ENCODE results near the gene ASRGL1.
"Not testable (repeated sequence)": the region's sequence is repeated elsewhere in the genome, so short reads cannot be mapped to it uniquely, and the experiment has no call there.

ASRGL1 gene

DNA sequence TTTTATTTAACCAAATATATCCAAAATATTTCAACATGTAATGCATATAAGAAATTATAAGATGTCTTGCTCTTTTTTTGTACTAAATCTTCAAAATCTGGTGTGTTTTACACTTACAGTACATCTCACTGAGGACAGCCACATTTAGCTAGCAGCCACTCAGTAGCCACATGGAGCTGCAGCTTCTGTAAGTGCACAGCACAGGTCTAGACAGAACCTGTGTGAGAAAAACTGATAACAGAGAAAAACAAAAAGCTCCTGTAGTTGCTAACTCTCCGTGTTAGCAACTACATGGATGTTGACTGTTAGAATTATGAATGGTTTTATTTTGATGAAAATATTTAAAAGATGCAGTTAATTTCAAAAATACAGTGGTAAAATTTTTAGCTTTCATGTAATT lies 22.2 kb downstream of the ASRGL1 start:
- no peak overlapping the region for H4K91ac ChIP-seq (ENCODE audit: low read depth, low read length, poor library complexity)
- H3K79me1 ChIP-seq (ENCODE audit: low read depth, low read length), result no peaks in the 10 kb centered on the region
- H3K9ac ChIP-seq (ENCODE audit: low read depth, low read length, poor library complexity), result no peak overlapping the region
- H3K18ac ChIP-seq (ENCODE audit: low read length), result no peak overlapping the region
- no peak overlapping the region for H3K27ac ChIP-seq (replicated peaks; ENCODE audit: low read length)
- H2BK5ac ChIP-seq (ENCODE audit: low read length), result no peak overlapping the region
- no peak overlapping the region for H2AK5ac ChIP-seq (ENCODE audit: low read depth, low read length)
- H3K14ac ChIP-seq (ENCODE audit: low read length), result no peak overlapping the region
- no peak overlapping the region for H2AFZ ChIP-seq (ENCODE audit: low read length)
- H3K9me3 ChIP-seq (replicated peaks in 1 of 2; ENCODE audit: control insufficient read depth in 2 of 2, insufficient read depth in 1 of 2, low read depth in 1 of 2, low read length in 2 of 2), result no peaks in the 10 kb centered on the region
- H3K4me2 ChIP-seq (ENCODE audit: insufficient read depth, low read length, poor library complexity, severe bottlenecking), result no peak overlapping the region
- H3K4me3 ChIP-seq (ENCODE audit: low read length in 2 of 2), result no peak overlapping the region
- DNase-seq (ENCODE audit: low spot score), result no peak
- H2BK120ac ChIP-seq (ENCODE audit: low read depth, low read length), result no peak overlapping the region
- no peaks in the 10 kb centered on the region for H3K27me3 ChIP-seq (ENCODE audit: control insufficient read depth in 3 of 3, insufficient read depth in 3 of 3, low read depth in 1 of 3, low read length in 3 of 3)
- WGBS, 2 donors (ENCODE audit: extremely low coverage in 2 of 2, insufficient read length in 2 of 2, insufficient replicate concordance in 1 of 2), result no CpG with 5 or more reads among the region's 1 CpG
- H3K4me1 ChIP-seq (ENCODE audit: control insufficient read depth in 2 of 2, insufficient read depth in 1 of 2, low read depth in 1 of 2, low read length in 2 of 2), result peaks cover 0 to 2% of the 10 kb centered on the region in 2 donors
- no peak overlapping the region for H4K8ac ChIP-seq (ENCODE audit: low read depth, low read length)
- H2BK15ac ChIP-seq (ENCODE audit: low read length), result no peak overlapping the region
- peaks cover 6 to 8% of the 10 kb centered on the region in 2 donors for H3K36me3 ChIP-seq (replicated peaks in 1 of 2; ENCODE audit: control insufficient read depth in 2 of 2, insufficient read depth in 2 of 2, low read length in 2 of 2)
- H3K4ac ChIP-seq (ENCODE audit: low read length), result no peak overlapping the region
- H3K23ac ChIP-seq (ENCODE audit: low read depth, low read length, poor library complexity), result no peak overlapping the region
- no peak overlapping the region for H2BK12ac ChIP-seq (ENCODE audit: low read length)

DNA sequence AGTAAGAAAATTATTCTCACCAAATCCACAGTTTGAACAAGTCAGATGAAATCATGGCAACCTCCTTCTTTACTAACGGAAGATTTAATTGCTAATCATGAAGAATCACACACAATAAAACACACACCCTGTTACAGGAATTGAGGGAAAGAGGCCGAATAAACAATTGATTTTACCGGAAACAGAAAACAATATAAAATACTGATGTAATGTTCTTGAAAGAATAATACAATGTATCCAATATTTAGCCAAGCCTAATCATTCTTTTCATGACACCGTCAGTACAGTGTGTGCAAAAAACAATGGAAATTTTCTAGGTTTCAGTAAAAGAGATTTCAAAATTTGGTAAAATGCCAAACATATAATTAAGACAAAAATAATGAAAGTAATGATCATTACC lies 23.4 kb downstream of the ASRGL1 start:
- Histone ChIP-seq H3K9ac (ENCODE audit: low read depth, low read length, poor library complexity) (no peak overlapping the region), H3K79me1 (ENCODE audit: low read depth, low read length) (no peaks in the 10 kb centered on the region), H3K27ac (replicated peaks; ENCODE audit: low read length) (no peak overlapping the region), H3K14ac (ENCODE audit: low read length) (no peak overlapping the region), H3K23ac (ENCODE audit: low read depth, low read length, poor library complexity) (no peak overlapping the region), H3K27me3 (ENCODE audit: control insufficient read depth in 3 of 3, insufficient read depth in 3 of 3, low read depth in 1 of 3, low read length in 3 of 3) (no peaks in the 10 kb centered on the region), H2AK5ac (ENCODE audit: low read depth, low read length) (no peak overlapping the region), H2AFZ (ENCODE audit: low read length) (no peak overlapping the region), H2BK15ac (ENCODE audit: low read length) (no peak overlapping the region), H3K4ac (ENCODE audit: low read length) (no peak overlapping the region), H4K91ac (ENCODE audit: low read depth, low read length, poor library complexity) (no peak overlapping the region), H3K18ac (ENCODE audit: low read length) (no peak overlapping the region), H3K36me3 (replicated peaks in 1 of 2; ENCODE audit: control insufficient read depth in 2 of 2, insufficient read depth in 2 of 2, low read length in 2 of 2) (peaks cover 6 to 8% of the 10 kb centered on the region in 2 donors), H3K4me3 (ENCODE audit: low read length in 2 of 2) (no peak overlapping the region), H3K4me1 (ENCODE audit: control insufficient read depth in 2 of 2, insufficient read depth in 1 of 2, low read depth in 1 of 2, low read length in 2 of 2) (peaks cover 0 to 2% of the 10 kb centered on the region in 2 donors), H3K9me3 (replicated peaks in 1 of 2; ENCODE audit: control insufficient read depth in 2 of 2, insufficient read depth in 1 of 2, low read depth in 1 of 2, low read length in 2 of 2) (no peaks in the 10 kb centered on the region), H3K4me2 (ENCODE audit: insufficient read depth, low read length, poor library complexity, severe bottlenecking) (no peak overlapping the region), H2BK12ac (ENCODE audit: low read length) (no peak overlapping the region), H2BK5ac (ENCODE audit: low read length) (no peak overlapping the region), H2BK120ac (ENCODE audit: low read depth, low read length) (no peak overlapping the region), H4K8ac (ENCODE audit: low read depth, low read length) (no peak overlapping the region)
- no peak for DNase-seq (ENCODE audit: low spot score)
- WGBS, 2 donors (ENCODE audit: extremely low coverage in 2 of 2, insufficient read length in 2 of 2, insufficient replicate concordance in 1 of 2), result no CpG with 5 or more reads among the region's 4 CpGs

DNA sequence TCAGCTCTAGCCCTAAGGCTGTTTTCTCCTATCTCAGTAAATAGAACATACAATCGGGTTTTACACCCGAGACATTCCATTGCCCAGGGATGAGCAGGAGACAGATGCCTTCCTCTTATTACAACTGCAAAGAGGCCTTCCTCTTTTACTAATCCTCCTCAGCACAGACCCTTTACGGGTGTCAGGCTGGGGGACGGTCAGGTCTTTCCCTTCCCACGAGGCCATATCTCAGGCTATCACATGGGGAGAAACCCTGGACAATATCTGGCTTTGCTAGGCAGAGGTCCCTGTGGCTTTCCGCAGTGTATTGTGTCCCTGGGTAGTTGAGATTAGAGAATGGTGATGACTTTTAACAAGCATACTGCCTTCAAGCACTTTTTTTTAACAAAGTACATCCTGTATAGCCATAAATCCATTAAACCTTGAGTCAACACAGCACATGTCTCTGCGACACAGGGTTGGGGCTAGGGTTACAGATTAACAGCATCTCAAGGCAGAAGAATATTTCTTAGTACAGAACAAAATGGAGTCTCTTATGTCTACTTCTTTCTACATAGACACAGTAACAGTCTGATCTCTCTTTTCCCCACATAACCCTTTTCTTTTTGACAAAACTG lies 31.7 kb downstream of the ASRGL1 start:
- H3K9me3 ChIP-seq (replicated peaks in 1 of 2; ENCODE audit: control insufficient read depth in 2 of 2, insufficient read depth in 1 of 2, low read depth in 1 of 2, low read length in 2 of 2), result not testable (repeated sequence)

DNA sequence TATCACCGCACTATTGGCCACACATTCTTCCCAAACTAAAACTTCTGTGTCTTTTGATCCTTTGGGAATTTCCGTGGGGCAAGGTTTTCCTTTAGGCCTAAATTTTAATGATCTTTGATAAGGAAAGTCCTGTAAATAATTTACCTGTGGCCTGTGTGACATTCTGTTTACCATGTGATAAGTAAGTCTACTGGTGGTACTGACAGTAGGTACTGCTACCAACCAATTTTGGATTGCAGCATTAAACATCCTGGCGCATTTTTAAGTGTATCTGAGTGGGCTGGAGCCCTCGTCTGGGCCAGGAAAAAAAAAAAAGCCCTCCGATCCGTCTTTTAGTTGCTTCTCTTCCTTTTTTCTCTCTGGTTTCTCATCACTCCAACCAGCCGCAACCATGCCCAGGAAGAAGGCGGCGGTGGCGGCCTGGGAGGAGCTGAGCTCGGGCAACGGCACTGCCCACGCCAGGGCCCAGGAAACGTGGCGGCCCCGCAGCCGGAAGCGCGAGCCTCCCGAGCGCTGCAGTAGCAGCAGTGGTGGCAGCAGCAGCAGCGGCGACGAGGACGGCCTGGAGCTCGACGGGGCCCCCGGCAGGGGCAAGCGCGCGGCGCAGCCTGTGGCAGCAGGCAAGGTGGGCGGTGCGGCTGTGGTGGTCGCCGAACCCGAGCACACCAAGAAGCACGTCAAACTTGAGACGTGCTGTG lies 33.6 kb downstream of the ASRGL1 start:
- Histone ChIP-seq H3K4me2 (ENCODE audit: insufficient read depth, low read length, poor library complexity, severe bottlenecking) (no peak overlapping the region), H4K8ac (ENCODE audit: low read depth, low read length) (no peak overlapping the region), H3K18ac (ENCODE audit: low read length) (no peak overlapping the region), H2AFZ (ENCODE audit: low read length) (no peak overlapping the region), H3K4me1 (ENCODE audit: control insufficient read depth in 2 of 2, insufficient read depth in 1 of 2, low read depth in 1 of 2, low read length in 2 of 2) (no peaks in the 10 kb centered on the region), H2BK12ac (ENCODE audit: low read length) (no peak overlapping the region), H3K79me1 (ENCODE audit: low read depth, low read length) (no peaks in the 10 kb centered on the region), H2AK5ac (ENCODE audit: low read depth, low read length) (no peak overlapping the region), H3K9ac (ENCODE audit: low read depth, low read length, poor library complexity) (no peak overlapping the region), H3K23ac (ENCODE audit: low read depth, low read length, poor library complexity) (no peak overlapping the region), H3K27ac (replicated peaks; ENCODE audit: low read length) (no peak overlapping the region), H3K4ac (ENCODE audit: low read length) (no peak overlapping the region), H4K91ac (ENCODE audit: low read depth, low read length, poor library complexity) (no peak overlapping the region), H2BK5ac (ENCODE audit: low read length) (no peak overlapping the region), H3K27me3 (ENCODE audit: control insufficient read depth in 3 of 3, insufficient read depth in 3 of 3, low read depth in 1 of 3, low read length in 3 of 3) (no peaks in the 10 kb centered on the region), H3K4me3 (ENCODE audit: low read length in 2 of 2) (no peak overlapping the region), H2BK120ac (ENCODE audit: low read depth, low read length) (no peak overlapping the region), H3K36me3 (replicated peaks in 1 of 2; ENCODE audit: control insufficient read depth in 2 of 2, insufficient read depth in 2 of 2, low read length in 2 of 2) (peaks cover 0 to 1% of the 10 kb centered on the region in 2 donors), H2BK15ac (ENCODE audit: low read length) (no peak overlapping the region), H3K14ac (ENCODE audit: low read length) (no peak overlapping the region), H3K9me3 (replicated peaks in 1 of 2; ENCODE audit: control insufficient read depth in 2 of 2, insufficient read depth in 1 of 2, low read depth in 1 of 2, low read length in 2 of 2) (peaks cover 0 to 5% of the 10 kb centered on the region in 2 donors)
- DNase-seq (ENCODE audit: low spot score), result no peak
- no CpG with 5 or more reads among the region's 39 CpGs for WGBS, 2 donors (ENCODE audit: extremely low coverage in 2 of 2, insufficient read length in 2 of 2, insufficient replicate concordance in 1 of 2)

More for the DNA sequence above, 31.7 kb downstream of the ASRGL1 start:
- H3K36me3 ChIP-seq (replicated peaks in 1 of 2; ENCODE audit: control insufficient read depth in 2 of 2, insufficient read depth in 2 of 2, low read length in 2 of 2); H4K91ac ChIP-seq (ENCODE audit: low read depth, low read length, poor library complexity); H3K14ac ChIP-seq (ENCODE audit: low read length); H4K8ac ChIP-seq (ENCODE audit: low read depth, low read length); DNase-seq (ENCODE audit: low spot score); H2AK5ac ChIP-seq (ENCODE audit: low read depth, low read length); H2BK12ac ChIP-seq (ENCODE audit: low read length); H2BK15ac ChIP-seq (ENCODE audit: low read length); H3K4me2 ChIP-seq (ENCODE audit: insufficient read depth, low read length, poor library complexity, severe bottlenecking); H3K9ac ChIP-seq (ENCODE audit: low read depth, low read length, poor library complexity); H3K4me1 ChIP-seq (ENCODE audit: control insufficient read depth in 2 of 2, insufficient read depth in 1 of 2, low read depth in 1 of 2, low read length in 2 of 2); H3K4me3 ChIP-seq (ENCODE audit: low read length in 2 of 2); H3K27me3 ChIP-seq (ENCODE audit: control insufficient read depth in 3 of 3, insufficient read depth in 3 of 3, low read depth in 1 of 3, low read length in 3 of 3); H3K4ac ChIP-seq (ENCODE audit: low read length); H3K27ac ChIP-seq (replicated peaks; ENCODE audit: low read length); H2BK5ac ChIP-seq (ENCODE audit: low read length); H3K18ac ChIP-seq (ENCODE audit: low read length); H2AFZ ChIP-seq (ENCODE audit: low read length); H3K23ac ChIP-seq (ENCODE audit: low read depth, low read length, poor library complexity); H3K79me1 ChIP-seq (ENCODE audit: low read depth, low read length); H2BK120ac ChIP-seq (ENCODE audit: low read depth, low read length): not testable (repeated sequence)
- no CpG with 5 or more reads among the region's 7 CpGs for WGBS, 2 donors (ENCODE audit: extremely low coverage in 2 of 2, insufficient read length in 2 of 2, insufficient replicate concordance in 1 of 2)

All from neuronal stem cell (in vitro differentiated cells).